ENCODE measurements around the gene GDPD5.
A peak's percentile ranks its signal among the peaks of the same experiment; 100 is the strongest.

GRCh38 chr11:75499423-75500190, 26.1 kb downstream of the GDPD5 start:
- TF ChIP-seq CTCF (IDR thresholded peaks at IDR 0.05) (no peak), POLR2A (IDR thresholded peaks at IDR 0.05) (no peak), POLR2AphosphoS5 (IDR thresholded peaks at IDR 0.05; ENCODE audit: insufficient read depth in 1 of 2, low read depth in 1 of 2) (peak in 1 of 2 donors; percentile 46)

Measured in vagina (tissue), 2 donors.